ENCODE measurements around the gene GREB1L. TPM values are rescaled to one million over a fixed set of nuclear protein-coding genes. Genes with fewer than 3 reads are reported as not detected.

Gene GREB1L
- total and polyA plus RNA-seq, 2 experiments from 2014 or later, result 1.9 to 3.0 TPM

DNA sequence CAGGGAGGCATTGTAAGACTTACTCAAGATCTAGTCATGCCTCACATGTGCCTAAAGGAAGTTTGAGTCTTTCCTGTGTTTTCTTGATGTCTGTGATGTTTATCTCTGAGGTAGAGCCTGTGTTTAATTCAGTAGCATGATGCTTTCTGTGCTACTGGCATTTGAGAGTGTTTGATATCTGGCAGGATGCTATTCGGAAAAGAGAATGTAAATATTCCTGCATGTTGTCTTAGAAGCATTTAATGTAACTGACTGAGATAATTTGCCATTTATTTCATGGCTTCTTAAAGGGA is 58.8 kb downstream of the GREB1L start:
- peak; percentile 32 for DNase-seq
- Histone ChIP-seq H3K9ac (no peak overlapping the region), H2AFZ (no peak overlapping the region), H3F3A (ENCODE audit: insufficient read depth) (no peaks in the 10 kb centered on the region), H3K4me2 (ENCODE audit: unreplicated experiment) (no peak overlapping the region), H3K4me1 (ENCODE audit: insufficient read depth) (peaks cover 26% of the 10 kb centered on the region), H3K9me3 (ENCODE audit: low read depth) (no peaks in the 10 kb centered on the region), H3K27me3 (replicated peaks; ENCODE audit: insufficient read depth) (no peaks in the 10 kb centered on the region), H3K9me2 (ENCODE audit: insufficient read depth) (peaks cover 4% of the 10 kb centered on the region; the same call in 1 of the 2 replicates), H3K79me2 (ENCODE audit: insufficient read depth) (no peaks in the 10 kb centered on the region), H3K36me3 (ENCODE audit: low read depth) (no peaks in the 10 kb centered on the region), H3K4me3 (no peak overlapping the region), H4K20me1 (ENCODE audit: insufficient read depth) (no peaks in the 10 kb centered on the region), H3K27ac (no peak overlapping the region)
- no peak for TF ChIP-seq EZH2 (IDR thresholded peaks at IDR 0.05; ENCODE audit: insufficient read depth, poor library complexity, severe bottlenecking)
- TF ChIP-seq EZH2phosphoT487 (IDR thresholded peaks at IDR 0.05; ENCODE audit: insufficient read depth, low read depth), result no peak
- 77 to 87% methylated on average over 1 of the region's 1 CpG for WGBS, 2 experiments (ENCODE audit: low coverage in 1 of 2, low lambda C conversion rate in 2 of 2, missing lambda C conversion rate in 2 of 2)
- in situ Hi-C loops (cut with MboI), result no loop called here

DNA sequence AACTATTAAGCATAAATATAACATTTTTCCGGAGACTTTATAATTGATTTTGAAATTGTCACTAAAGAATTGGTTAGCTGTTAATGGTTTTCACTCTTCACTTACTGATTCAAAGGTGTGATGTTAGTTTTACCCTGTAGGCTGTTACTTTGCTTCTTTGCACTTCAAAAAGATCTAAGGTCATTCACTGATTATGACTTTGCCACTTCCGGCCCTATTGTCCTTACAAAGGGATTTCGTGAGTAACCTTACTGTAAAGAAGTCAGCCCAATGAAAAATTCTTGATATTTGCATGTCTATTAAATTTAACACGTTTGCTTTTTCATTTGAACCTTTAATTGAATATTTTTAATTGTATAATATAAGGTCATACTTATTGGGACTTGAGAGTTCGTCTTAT is 61.4 kb downstream of the GREB1L start:
- no peaks in the 10 kb centered on the region for H3K9me3 ChIP-seq (ENCODE audit: low read depth)
- H3K4me2 ChIP-seq (ENCODE audit: unreplicated experiment), result no peak overlapping the region
- no peaks in the 10 kb centered on the region for H3K36me3 ChIP-seq (ENCODE audit: low read depth)
- TF ChIP-seq EZH2phosphoT487 (IDR thresholded peaks at IDR 0.05; ENCODE audit: insufficient read depth, low read depth), result no peak
- TF ChIP-seq EZH2 (IDR thresholded peaks at IDR 0.05; ENCODE audit: insufficient read depth, poor library complexity, severe bottlenecking), result no peak
- H2AFZ ChIP-seq, result no peak overlapping the region
- peaks cover 4% of the 10 kb centered on the region; the same call in 1 of the 2 replicates for H3K9me2 ChIP-seq (ENCODE audit: insufficient read depth)
- no peaks in the 10 kb centered on the region for H3K27me3 ChIP-seq (replicated peaks; ENCODE audit: insufficient read depth)
- H4K20me1 ChIP-seq (ENCODE audit: insufficient read depth), result no peaks in the 10 kb centered on the region
- H3K79me2 ChIP-seq (ENCODE audit: insufficient read depth), result no peaks in the 10 kb centered on the region
- 74 to 76% methylated on average over 5 of the region's 5 CpGs for WGBS, 2 experiments (ENCODE audit: low coverage in 1 of 2, low lambda C conversion rate in 2 of 2, missing lambda C conversion rate in 2 of 2)
- H3K9ac ChIP-seq, result no peak overlapping the region
- no peak overlapping the region for H3K4me3 ChIP-seq
- peaks cover 21% of the 10 kb centered on the region for H3K4me1 ChIP-seq (ENCODE audit: insufficient read depth)
- no peaks in the 10 kb centered on the region for H3F3A ChIP-seq (ENCODE audit: insufficient read depth)
- no peak for DNase-seq
- in situ Hi-C loops (cut with MboI), result no loop called here
- H3K27ac ChIP-seq, result no peak overlapping the region

DNA sequence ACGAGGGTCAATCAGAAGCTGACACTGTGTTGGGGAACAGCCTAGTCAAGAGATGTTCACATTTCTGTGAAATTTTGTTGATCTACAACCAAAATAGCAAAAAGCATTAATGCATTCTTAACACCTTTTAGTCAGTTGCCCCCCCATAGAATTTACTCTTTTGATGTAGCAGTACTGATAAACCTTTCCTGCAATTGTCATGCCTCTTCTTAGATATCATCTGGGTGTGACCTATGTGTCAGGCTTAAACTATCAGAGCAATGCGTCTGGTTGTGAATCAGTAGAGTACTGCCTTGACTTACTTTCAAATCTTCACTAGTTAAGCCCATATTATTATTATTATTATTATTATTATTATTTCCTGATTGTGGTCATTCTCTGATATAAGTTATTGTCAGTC is 61.9 kb downstream of the GREB1L start:
- H3K4me2 ChIP-seq (ENCODE audit: unreplicated experiment), result peak overlapping the region; percentile 3
- in situ Hi-C loops (cut with MboI), result no loop called here
- peak; percentile 30 for DNase-seq

DNA sequence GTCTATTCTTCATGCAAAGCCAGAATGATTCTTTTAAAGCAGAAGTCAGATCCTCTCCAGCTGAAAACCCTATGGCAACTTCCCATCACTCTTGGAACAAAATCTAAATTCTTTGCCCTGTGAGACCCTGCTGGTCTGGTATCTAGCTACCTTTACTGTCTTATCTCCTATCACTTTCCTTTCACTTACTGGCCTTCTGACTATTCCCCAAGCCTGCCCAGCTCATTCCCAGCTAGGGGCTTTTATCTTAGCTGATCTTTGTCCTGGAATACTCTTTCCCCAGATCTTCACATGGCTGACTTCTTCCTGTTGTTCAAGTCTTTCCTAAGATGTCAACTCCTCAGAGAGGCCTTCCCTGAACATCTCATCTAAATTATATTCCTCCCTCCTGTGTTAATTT is 63.6 kb downstream of the GREB1L start:
- DNase-seq, result no peak
- Histone ChIP-seq H4K20me1 (ENCODE audit: insufficient read depth) (no peaks in the 10 kb centered on the region), H3K4me2 (ENCODE audit: unreplicated experiment) (no peak overlapping the region), H3K36me3 (ENCODE audit: low read depth) (no peaks in the 10 kb centered on the region), H3K4me3 (no peak overlapping the region), H3K9me2 (ENCODE audit: insufficient read depth) (peaks cover 4% of the 10 kb centered on the region; the same call in 1 of the 2 replicates), H3K27me3 (replicated peaks; ENCODE audit: insufficient read depth) (no peaks in the 10 kb centered on the region), H3K4me1 (ENCODE audit: insufficient read depth) (peaks cover 14% of the 10 kb centered on the region), H3K79me2 (ENCODE audit: insufficient read depth) (no peaks in the 10 kb centered on the region), H3F3A (ENCODE audit: insufficient read depth) (no peaks in the 10 kb centered on the region), H2AFZ (no peak overlapping the region), H3K9me3 (ENCODE audit: low read depth) (no peaks in the 10 kb centered on the region), H3K9ac (no peak overlapping the region), H3K27ac (no peak overlapping the region)
- in situ Hi-C loops (cut with MboI), result no loop called here
- TF ChIP-seq EZH2 (IDR thresholded peaks at IDR 0.05; ENCODE audit: insufficient read depth, poor library complexity, severe bottlenecking), result no peak
- no peak for TF ChIP-seq EZH2phosphoT487 (IDR thresholded peaks at IDR 0.05; ENCODE audit: insufficient read depth, low read depth)

More for the DNA sequence above, 61.9 kb downstream of the GREB1L start:
- H3K36me3 ChIP-seq (ENCODE audit: low read depth), result no peaks in the 10 kb centered on the region
- H3K4me1 ChIP-seq (ENCODE audit: insufficient read depth), result peaks cover 17% of the 10 kb centered on the region
- H4K20me1 ChIP-seq (ENCODE audit: insufficient read depth), result no peaks in the 10 kb centered on the region
- no peak overlapping the region for H3K9ac ChIP-seq
- no peak overlapping the region for H3K27ac ChIP-seq
- no peak overlapping the region for H2AFZ ChIP-seq
- no peaks in the 10 kb centered on the region for H3K9me3 ChIP-seq (ENCODE audit: low read depth)
- H3K79me2 ChIP-seq (ENCODE audit: insufficient read depth), result no peaks in the 10 kb centered on the region
- H3K27me3 ChIP-seq (replicated peaks; ENCODE audit: insufficient read depth), result no peaks in the 10 kb centered on the region
- H3F3A ChIP-seq (ENCODE audit: insufficient read depth), result no peaks in the 10 kb centered on the region
- TF ChIP-seq EZH2 (IDR thresholded peaks at IDR 0.05; ENCODE audit: insufficient read depth, poor library complexity, severe bottlenecking) (no peak), EZH2phosphoT487 (IDR thresholded peaks at IDR 0.05; ENCODE audit: insufficient read depth, low read depth) (no peak)
- 82 to 84% methylated on average over 2 of the region's 2 CpGs for WGBS, 2 experiments (ENCODE audit: low coverage in 1 of 2, low lambda C conversion rate in 2 of 2, missing lambda C conversion rate in 2 of 2)
- no peak overlapping the region for H3K4me3 ChIP-seq
- peaks cover 4% of the 10 kb centered on the region; the same call in 1 of the 2 replicates for H3K9me2 ChIP-seq (ENCODE audit: insufficient read depth)

DNA sequence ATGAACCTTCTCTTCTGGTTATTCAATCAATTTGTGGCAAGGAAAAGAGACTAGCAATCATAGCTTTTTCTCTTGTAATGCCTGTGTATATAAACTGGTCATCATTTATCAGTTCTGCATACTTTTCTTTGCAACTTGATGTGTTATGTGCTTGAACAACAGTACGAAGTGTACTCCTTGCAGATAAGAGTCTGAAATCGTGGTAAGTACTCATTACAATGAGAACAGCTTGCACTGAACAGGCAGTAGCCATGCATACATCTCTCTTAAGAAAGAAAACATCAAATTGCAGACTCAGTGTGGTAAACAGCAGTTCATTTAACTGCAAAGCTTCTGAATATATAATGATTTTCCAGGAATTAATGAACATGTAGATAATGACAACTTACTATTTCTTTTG is 64.3 kb downstream of the GREB1L start:
- Histone ChIP-seq H3K9ac (no peak overlapping the region), H3K4me3 (no peak overlapping the region), H3K36me3 (ENCODE audit: low read depth) (no peaks in the 10 kb centered on the region), H2AFZ (no peak overlapping the region), H3K27me3 (replicated peaks; ENCODE audit: insufficient read depth) (no peaks in the 10 kb centered on the region), H4K20me1 (ENCODE audit: insufficient read depth) (no peaks in the 10 kb centered on the region), H3F3A (ENCODE audit: insufficient read depth) (no peaks in the 10 kb centered on the region), H3K79me2 (ENCODE audit: insufficient read depth) (no peaks in the 10 kb centered on the region), H3K9me3 (ENCODE audit: low read depth) (no peaks in the 10 kb centered on the region), H3K9me2 (ENCODE audit: insufficient read depth) (peaks cover 4% of the 10 kb centered on the region; the same call in 1 of the 2 replicates), H3K4me1 (ENCODE audit: insufficient read depth) (peaks cover 7% of the 10 kb centered on the region; the same call in 1 of the 2 replicates), H3K27ac (no peak overlapping the region), H3K4me2 (ENCODE audit: unreplicated experiment) (no peak overlapping the region)
- TF ChIP-seq EZH2 (IDR thresholded peaks at IDR 0.05; ENCODE audit: insufficient read depth, poor library complexity, severe bottlenecking) (no peak), EZH2phosphoT487 (IDR thresholded peaks at IDR 0.05; ENCODE audit: insufficient read depth, low read depth) (no peak)
- in situ Hi-C loops (cut with MboI), result no loop called here
- 84 to 86% methylated on average over 2 of the region's 2 CpGs for WGBS, 2 experiments (ENCODE audit: low coverage in 1 of 2, low lambda C conversion rate in 2 of 2, missing lambda C conversion rate in 2 of 2)
- DNase-seq, result no peak

Data from GM23248 (cell line).